K562 (cell line): ENCODE data around the gene PSMD9. TPM values are rescaled to one million over a fixed set of nuclear protein-coding genes. Genes with fewer than 3 reads are reported as not detected.

ENCODE experiments used
- CC2D1A ChIP-seq: fragments of 450-650 bp; IDR thresholded peaks from 2 replicates; pipeline ENCODE4 v1.6.1; 2017; ENCODE audit warnings: mild to moderate bottlenecking
- CXXC5 ChIP-seq: fragments of 250-450 bp; sonication (Bioruptor Pico); IDR thresholded peaks from 2 replicates; pipeline ENCODE4 v1.8.0; 2022; ENCODE audit warnings: inconsistent platforms, mild to moderate bottlenecking, moderate library complexity
- DEAF1 ChIP-seq: fragments of 450-650 bp; formaldehyde crosslinking; IDR thresholded peaks from 2 replicates; pipeline ENCODE4 v1.4.0; 2020; ENCODE audit warnings: mild to moderate bottlenecking, moderate library complexity
- EHMT2 ChIP-seq: fragments of 450-650 bp; IDR thresholded peaks from 2 replicates; pipeline ENCODE4 v1.6.1; 2018; ENCODE audit warnings: antibody characterized with exemption
- HDAC6 ChIP-seq: IDR thresholded peaks from 2 replicates; pipeline ENCODE4 v1.6.1; 2012; ENCODE audit warnings: low read depth, mild to moderate bottlenecking, control low read depth, inconsistent platforms, low read length, moderate library complexity
- KAT7 ChIP-seq: sonication (generic); formaldehyde crosslinking; IDR thresholded peaks from 2 replicates; pipeline ENCODE4 v1.8.0; 2022; ENCODE audit warnings: missing genetic modification reagents, mild to moderate bottlenecking, borderline replicate concordance
- KDM5B ChIP-seq: fragments of 200-600 bp; sonication (generic); IDR thresholded peaks from 2 replicates; pipeline ENCODE4 v1.6.1; 2012; ENCODE audit warnings: low read depth, mild to moderate bottlenecking, moderate library complexity, low read length, control low read depth, inconsistent platforms; ENCODE audit not compliant: insufficient replicate concordance
- MAZ ChIP-seq, 2 experiments: fragments of 450-650 bp in 1 of 2; sonication (generic) in 1 of 2; formaldehyde crosslinking; IDR thresholded peaks in 1 of 2; conservative IDR thresholded peaks in 1 of 2; 2 replicates each; pipeline versions ENCODE4 v1.4.0 to v1.5.0; 2020; ENCODE audit warnings: mild to moderate bottlenecking in 1 of 2, missing genetic modification reagents in 1 of 2
- MECOM ChIP-seq: fragments of 250-450 bp; sonication (Bioruptor Pico); IDR thresholded peaks from 2 replicates; pipeline ENCODE4 v1.8.0; 2022; ENCODE audit warnings: inconsistent platforms
- NUFIP1 ChIP-seq: fragments of 450-650 bp; IDR thresholded peaks from 2 replicates; pipeline ENCODE4 v1.6.1; 2018; ENCODE audit not compliant: partially characterized antibody
- POLR2AphosphoS5 ChIP-seq: IDR thresholded peaks from 2 replicates; pipeline ENCODE4 v1.6.1; 2011; ENCODE audit warnings: mild to moderate bottlenecking, low read depth, low read length, moderate library complexity; ENCODE audit not compliant: control insufficient read depth, insufficient read depth
- PTTG1 ChIP-seq: fragments of 450-650 bp; IDR thresholded peaks from 2 replicates; pipeline ENCODE4 v1.6.1; 2016; ENCODE audit warnings: low read depth, mild to moderate bottlenecking, missing genetic modification characterization, missing compliant biosample characterization
- SAP30 ChIP-seq: fragments of 200-600 bp; sonication (generic); IDR thresholded peaks from 2 replicates; pipeline ENCODE4 v1.6.1; 2012; ENCODE audit warnings: borderline replicate concordance, low read depth, mild to moderate bottlenecking, moderate library complexity, low read length, control low read depth, inconsistent platforms; ENCODE audit not compliant: insufficient read depth, poor library complexity, severe bottlenecking
- SMARCC2 ChIP-seq: fragments of 450-650 bp; IDR thresholded peaks from 2 replicates; pipeline ENCODE4 v1.6.1; 2017; ENCODE audit warnings: antibody characterized with exemption, moderate library complexity, mild to moderate bottlenecking, low read depth
- SPI1 ChIP-seq: IDR thresholded peaks from 2 replicates; pipeline ENCODE4 v1.6.1; 2011; ENCODE audit warnings: low read depth, low read length, control low read depth, borderline replicate concordance
- SREBF2 ChIP-seq: sonication (generic); formaldehyde crosslinking; IDR thresholded peaks from 2 replicates; pipeline ENCODE4 v1.4.0; 2020; ENCODE audit warnings: mild to moderate bottlenecking, missing genetic modification reagents
- SUPT5H ChIP-seq: fragments of 450-650 bp; IDR thresholded peaks from 2 replicates; pipeline ENCODE4 v1.6.1; 2016
- TAL1 ChIP-seq: fragments of 450-650 bp; IDR thresholded peaks from 2 replicates; pipeline ENCODE4 v1.6.1; 2016; ENCODE audit warnings: mild to moderate bottlenecking
- TBP ChIP-seq: optimal IDR thresholded peaks from 2 replicates; pipeline ENCODE3; 2011; ENCODE audit warnings: low read depth, low read length, improper control_type of control experiment
- ZEB2 ChIP-seq: fragments of 450-650 bp; IDR thresholded peaks from 2 replicates; pipeline ENCODE4 v1.6.1; 2016
- ZFX ChIP-seq: sonication (generic); formaldehyde crosslinking; IDR thresholded peaks from 2 replicates; pipeline ENCODE4 v1.8.0; 2022; ENCODE audit warnings: mild to moderate bottlenecking, missing genetic modification reagents, moderate library complexity
- ZNF121 ChIP-seq: sonication (generic); formaldehyde crosslinking; conservative IDR thresholded peaks from 2 replicates; pipeline ENCODE4 v1.8.0; 2022; ENCODE audit warnings: missing genetic modification reagents
- polyA plus RNA-seq, 8 experiments: library from polyadenylated mRNA; depleted of rRNA in 4 of 8; stranded (reverse) in 5 of 8; unstranded in 3 of 8; fragments of >200 nt; fragmentation: Nextera tagmentation in 2 of 8; fragmentation: Illumina TruSeq in 1 of 8; extraction: Ambion mirVana in 2 of 8; extraction: Trizol in 1 of 8; gene quantifications; 2 replicates each; pipeline versions ENCODE4 v1.2.1 to v1.2.3, GENCODE V29; 2011 to 2014; ENCODE audit warnings: inconsistent platforms in 1 of 8, missing spikeins in 1 of 8
- total RNA-seq, 7 experiments: library from RNA; depleted of rRNA in 6 of 7; stranded (reverse); fragments of >200 nt in 6 of 7; fragmentation: Illumina TruSeq in 2 of 7; extraction: Trizol in 2 of 7; gene quantifications; 2 replicates each; pipeline versions ENCODE4 v1.2.1 to v1.2.3, GENCODE V29; 2011 to 2021; ENCODE audit warnings: low replicate concordance in 1 of 7
- TF ChIP-seq, protein P1 (sequence below): fragments of 250-450 bp; sonication (Bioruptor Pico); IDR thresholded peaks from 2 replicates; pipeline ENCODE4 v1.4.0; 2020; ENCODE audit warnings: mild to moderate bottlenecking, moderate library complexity
- TF ChIP-seq, protein P2 (sequence below): IDR thresholded peaks from 3 replicates; pipeline ENCODE4 v1.6.1; 2011; ENCODE audit warnings: borderline replicate concordance, mild to moderate bottlenecking; ENCODE audit not compliant: insufficient read length, insufficient read depth

Gene PSMD9
- total and polyA plus RNA-seq, 9 of the 15 experiments (the other 6 are each of a cell fraction or from before 2014, with no cell fraction given) = 12.2 to 143 (median 61.3) TPM

- TF ChIP-seq DEAF1 (CRISPR knock-in tag) (0 out of 2 replicates have a peak, but pooled peaks have one; percentile 18), ZNF121 (CRISPR knock-in tag) (no peak), KDM5B (peak; percentile 30), EHMT2 (peak; percentile 78), CXXC5 (peak; percentile 72), CC2D1A (peak; percentile 51; the same call in 1 of the 2 replicates), ZFX (CRISPR knock-in tag) (peak; percentile 87), POLR2AphosphoS5 (peak; percentile 67; the same call in 1 of the 2 replicates), MAZ (CRISPR knock-in tag; conservative IDR thresholded peaks at IDR 0.05 in 1 of 2, IDR thresholded peaks at IDR 0.05 in 1 of 2) (peak; percentile 46 to 64; a peak in 2 of 4 replicates), MECOM (0 out of 2 replicates have a peak, but pooled peaks have one; percentile 46), SAP30 (no peak), SMARCC2 (peak; percentile 84), SUPT5H (peak; percentile 72), SREBF2 (0 out of 2 replicates have a peak, but pooled peaks have one; percentile 6), KAT7 (CRISPR knock-in tag) (peak; percentile 60; the same call in 1 of the 2 replicates), TAL1 (peak; percentile 26; the same call in 1 of the 2 replicates), NUFIP1 (no peak), ZEB2 (peak; percentile 94), HDAC6 (no peak), PTTG1 (tag) (peak; percentile 58; the same call in 1 of the 2 replicates), TBP (peak; percentile 75), SPI1 (peak; percentile 82)
- TF ChIP-seq, protein P1, sequence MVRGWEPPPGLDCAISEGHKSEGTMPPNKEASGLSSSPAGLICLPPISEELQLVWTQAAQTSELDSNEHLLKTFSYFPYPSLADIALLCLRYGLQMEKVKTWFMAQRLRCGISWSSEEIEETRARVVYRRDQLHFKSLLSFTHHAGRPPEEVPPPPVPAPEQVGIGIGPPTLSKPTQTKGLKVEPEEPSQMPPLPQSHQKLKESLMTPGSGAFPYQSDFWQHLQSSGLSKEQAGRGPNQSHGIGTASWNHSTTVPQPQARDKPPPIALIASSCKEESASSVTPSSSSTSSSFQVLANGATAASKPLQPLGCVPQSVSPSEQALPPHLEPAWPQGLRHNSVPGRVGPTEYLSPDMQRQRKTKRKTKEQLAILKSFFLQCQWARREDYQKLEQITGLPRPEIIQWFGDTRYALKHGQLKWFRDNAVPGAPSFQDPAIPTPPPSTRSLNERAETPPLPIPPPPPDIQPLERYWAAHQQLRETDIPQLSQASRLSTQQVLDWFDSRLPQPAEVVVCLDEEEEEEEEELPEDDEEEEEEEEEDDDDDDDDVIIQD (CRISPR knock-in tag) = 0 out of 2 replicates have a peak, but pooled peaks have one; percentile 38
- TF ChIP-seq, protein P2, sequence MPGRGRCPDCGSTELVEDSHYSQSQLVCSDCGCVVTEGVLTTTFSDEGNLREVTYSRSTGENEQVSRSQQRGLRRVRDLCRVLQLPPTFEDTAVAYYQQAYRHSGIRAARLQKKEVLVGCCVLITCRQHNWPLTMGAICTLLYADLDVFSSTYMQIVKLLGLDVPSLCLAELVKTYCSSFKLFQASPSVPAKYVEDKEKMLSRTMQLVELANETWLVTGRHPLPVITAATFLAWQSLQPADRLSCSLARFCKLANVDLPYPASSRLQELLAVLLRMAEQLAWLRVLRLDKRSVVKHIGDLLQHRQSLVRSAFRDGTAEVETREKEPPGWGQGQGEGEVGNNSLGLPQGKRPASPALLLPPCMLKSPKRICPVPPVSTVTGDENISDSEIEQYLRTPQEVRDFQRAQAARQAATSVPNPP = no peak
These were observed 45.1 kb downstream of the PSMD9 start (continued) for GRCh38 chr12:121933522-121934308.
